Measurements from ENCODE around the gene IPMK. TPM values are rescaled to one million over a fixed set of nuclear protein-coding genes. Genes with fewer than 3 reads are reported as not detected.

Gene IPMK
- total RNA-seq (1 to 10 TPM; 7.0 to 7.6 TPM), polyA plus RNA-seq (1.6 TPM)

DNA sequence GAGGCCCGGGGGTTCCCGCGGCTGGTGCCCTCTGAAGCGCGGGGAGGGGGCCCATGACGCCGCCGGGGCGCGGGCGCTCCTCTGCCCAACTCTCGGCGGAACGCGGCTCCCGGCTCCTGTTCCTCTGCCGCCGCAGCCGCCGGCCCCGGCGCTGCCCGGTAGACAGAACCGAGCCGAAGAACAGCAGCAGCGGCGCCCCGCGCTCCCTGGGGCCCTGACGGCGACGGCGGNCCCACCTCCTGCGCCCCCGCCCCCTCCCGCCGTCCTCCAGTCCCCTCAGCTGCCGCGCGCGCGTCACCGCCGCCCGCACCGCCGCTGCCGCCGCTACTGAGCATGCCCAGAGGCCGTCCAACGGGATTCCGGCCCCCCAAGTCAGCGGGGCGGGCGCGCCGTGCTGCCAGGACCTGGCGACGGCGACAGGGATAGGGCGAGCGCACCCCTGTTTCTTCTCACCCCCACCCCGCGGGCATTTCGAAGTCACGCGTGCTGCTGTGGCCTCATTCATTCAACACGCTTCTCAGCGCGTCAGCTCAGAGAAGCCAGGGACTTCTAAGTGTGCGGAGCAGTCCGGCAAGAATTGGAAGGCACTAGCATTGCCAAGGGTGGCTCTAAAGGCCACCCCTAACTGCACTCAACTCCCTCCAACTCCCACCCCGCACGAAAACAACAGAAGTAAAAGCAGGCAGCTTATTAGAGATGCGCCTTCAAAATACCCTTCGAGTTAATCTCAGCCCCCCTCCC is at the start of gene IPMK:
TSS of gene IPMK (minus strand) at position 182 of the 741 bp plus-strand sequence. CDS start 283 bp downstream, outside the sequence.
- H3K9me3 Mint-ChIP-seq: no peaks in the 10 kb centered on the region
- peaks cover 41 to 65% (median 61%) of the 10 kb centered on the region in 3 donors for H3K4me1 Mint-ChIP-seq
- Histone ChIP-seq H3K4me3 (ENCODE audit: low read length) (peak within 1 kb of the TSS; percentile 78), H3K4me1 (ENCODE audit: insufficient read depth, low read length) (peaks cover 32% of the 10 kb centered on the region), H3K9me3 (ENCODE audit: low read length) (no peaks in the 10 kb centered on the region), H3K27me3 (ENCODE audit: insufficient read depth, low read length, poor library complexity, severe bottlenecking) (no peaks in the 10 kb centered on the region), H3K36me3 (ENCODE audit: insufficient read depth, low read length) (no peaks in the 10 kb centered on the region), H3K27ac (ENCODE audit: low read depth, low read length) (peak within 1 kb of the TSS; percentile 85)
- ChIA-PET CTCF (interaction anchor here (0.8 to 2.0 kb wide), 7 partner anchors 10 to 134 kb away, joined by 3 to 14 read pairs (median 4); partner anchors contain the start of gene TFAM), POLR2A (interaction anchor here (0.6 to 2.5 kb wide), 4 partner anchors 54 to 119 kb away, joined by 3 to 25 read pairs (median 3); partner anchors contain the start of gene TFAM)
- no peaks in the 10 kb centered on the region for H3K27me3 Mint-ChIP-seq
- peak; percentile 96 to 97 (median 96) for DNase-seq
- H3K4me3 Mint-ChIP-seq: peak within 1 kb of the TSS; percentile 94 to 99 (median 98)
- H3K36me3 Mint-ChIP-seq: peaks cover 0 to 25% (median 0%) of the 10 kb centered on the region in 3 donors
- H3K27ac Mint-ChIP-seq: peak within 1 kb of the TSS; percentile 96 to 99 (median 98)

GRCh38 chr10:58316874-58317273 is 49.2 kb upstream of the IPMK start:
- Mint-ChIP-seq H3K9me3 (peaks cover 0 to 2% (median 0%) of the 10 kb centered on the region in 5 donors), H3K4me1 (no peaks in the 10 kb centered on the region), H3K4me3 (no peak overlapping the region), H3K36me3 (no peaks in the 10 kb centered on the region), H3K27me3 (peaks cover 0 to 5% of the 10 kb centered on the region in 2 donors), H3K27ac (no peak overlapping the region)
- H3K9me3 ChIP-seq (ENCODE audit: low read length): no peaks in the 10 kb centered on the region
- no peaks in the 10 kb centered on the region for H3K4me1 ChIP-seq (ENCODE audit: insufficient read depth, low read length)
- ChIA-PET CTCF (no interaction called here), POLR2A (no interaction called here)
- no peak for DNase-seq
- no peak overlapping the region for H3K27ac ChIP-seq (ENCODE audit: low read depth, low read length)
- H3K4me3 ChIP-seq (ENCODE audit: low read length): no peak overlapping the region
- H3K27me3 ChIP-seq (ENCODE audit: insufficient read depth, low read length, poor library complexity, severe bottlenecking): no peaks in the 10 kb centered on the region
- no peaks in the 10 kb centered on the region for H3K36me3 ChIP-seq (ENCODE audit: insufficient read depth, low read length)

- CTCF ChIA-PET: no interaction called here
- H3K36me3 Mint-ChIP-seq: no peaks in the 10 kb centered on the region
- Histone ChIP-seq H3K27ac (ENCODE audit: low read depth, low read length) (no peak overlapping the region), H3K9me3 (ENCODE audit: low read length) (no peaks in the 10 kb centered on the region), H3K36me3 (ENCODE audit: insufficient read depth, low read length) (no peaks in the 10 kb centered on the region), H3K27me3 (ENCODE audit: insufficient read depth, low read length, poor library complexity, severe bottlenecking) (peaks cover 5% of the 10 kb centered on the region), H3K4me3 (ENCODE audit: low read length) (no peak overlapping the region), H3K4me1 (ENCODE audit: insufficient read depth, low read length) (no peaks in the 10 kb centered on the region)
- H3K27me3 Mint-ChIP-seq: peaks cover 13 to 32% of the 10 kb centered on the region in 2 donors
- H3K9me3 Mint-ChIP-seq: no peaks in the 10 kb centered on the region
- POLR2A ChIA-PET: no interaction called here
- H3K27ac Mint-ChIP-seq: no peak overlapping the region
- no peak for DNase-seq
- H3K4me1 Mint-ChIP-seq: no peaks in the 10 kb centered on the region
- no peak overlapping the region for H3K4me3 Mint-ChIP-seq
Measured at GRCh38 chr10:58311026-58311425, 43.3 kb upstream of the IPMK start.

- POLR2A ChIA-PET: no interaction called here
Measured at GRCh38 chr10:58307676-58308075, 40.0 kb upstream of the IPMK start.

GRCh38 chr10:58305821-58306220 is 38.1 kb upstream of the IPMK start:
- CTCF ChIA-PET: interaction anchor here (1.2 kb wide), 1 partner anchor 79 kb away, joined by 3 read pairs; the partner anchor contains the start of gene TFAM
- Mint-ChIP-seq H3K4me3 (no peak overlapping the region), H3K36me3 (no peaks in the 10 kb centered on the region), H3K27me3 (peaks cover 12 to 49% of the 10 kb centered on the region in 2 donors), H3K27ac (no peak overlapping the region), H3K4me1 (no peaks in the 10 kb centered on the region), H3K9me3 (no peaks in the 10 kb centered on the region)
- Histone ChIP-seq H3K27me3 (ENCODE audit: insufficient read depth, low read length, poor library complexity, severe bottlenecking) (peaks cover 5% of the 10 kb centered on the region), H3K27ac (ENCODE audit: low read depth, low read length) (no peak overlapping the region), H3K9me3 (ENCODE audit: low read length) (no peaks in the 10 kb centered on the region), H3K4me1 (ENCODE audit: insufficient read depth, low read length) (no peaks in the 10 kb centered on the region), H3K4me3 (ENCODE audit: low read length) (no peak overlapping the region), H3K36me3 (ENCODE audit: insufficient read depth, low read length) (no peaks in the 10 kb centered on the region)
- no peak for DNase-seq
- POLR2A ChIA-PET: no interaction called here

More at GRCh38 chr10:58307676-58308075, 40.0 kb upstream of the IPMK start:
- no peaks in the 10 kb centered on the region for H3K4me1 Mint-ChIP-seq
- no peaks in the 10 kb centered on the region for H3K4me1 ChIP-seq (ENCODE audit: insufficient read depth, low read length)
- H3K36me3 ChIP-seq (ENCODE audit: insufficient read depth, low read length): no peaks in the 10 kb centered on the region
- H3K36me3 Mint-ChIP-seq: no peaks in the 10 kb centered on the region
- peaks cover 12 to 43% of the 10 kb centered on the region in 2 donors for H3K27me3 Mint-ChIP-seq
- CTCF ChIA-PET: interaction anchor here (1.4 to 1.6 kb wide), 2 partner anchors 8 to 77 kb away, joined by 3 to 7 read pairs; partner anchors contain the start of gene TFAM
- no peak overlapping the region for H3K27ac Mint-ChIP-seq
- no peaks in the 10 kb centered on the region for H3K9me3 ChIP-seq (ENCODE audit: low read length)
- no peak overlapping the region for H3K4me3 Mint-ChIP-seq
- H3K27ac ChIP-seq (ENCODE audit: low read depth, low read length): no peak overlapping the region
- H3K9me3 Mint-ChIP-seq: no peaks in the 10 kb centered on the region
- H3K27me3 ChIP-seq (ENCODE audit: insufficient read depth, low read length, poor library complexity, severe bottlenecking): peaks cover 5% of the 10 kb centered on the region
- no peak overlapping the region for H3K4me3 ChIP-seq (ENCODE audit: low read length)
- no peak for DNase-seq

GRCh38 chr10:58304099-58304633 is 36.5 kb upstream of the IPMK start:
- DNase-seq: no peak
- Mint-ChIP-seq H3K4me1 (peaks cover 3 to 5% (median 3%) of the 10 kb centered on the region in 3 donors), H3K36me3 (no peaks in the 10 kb centered on the region), H3K9me3 (no peaks in the 10 kb centered on the region), H3K4me3 (no peak overlapping the region), H3K27me3 (peaks cover 8 to 44% of the 10 kb centered on the region in 2 donors), H3K27ac (no peak overlapping the region)
- Histone ChIP-seq H3K4me3 (ENCODE audit: low read length) (no peak overlapping the region), H3K9me3 (ENCODE audit: low read length) (no peaks in the 10 kb centered on the region), H3K36me3 (ENCODE audit: insufficient read depth, low read length) (no peaks in the 10 kb centered on the region), H3K4me1 (ENCODE audit: insufficient read depth, low read length) (no peaks in the 10 kb centered on the region), H3K27ac (ENCODE audit: low read depth, low read length) (no peak overlapping the region), H3K27me3 (ENCODE audit: insufficient read depth, low read length, poor library complexity, severe bottlenecking) (peaks cover 5% of the 10 kb centered on the region)
- POLR2A ChIA-PET: no interaction called here
- CTCF ChIA-PET: interaction anchor here (3.7 kb wide), 1 partner anchor 81 kb away, joined by 17 read pairs; the partner anchor contains the start of gene TFAM

DNA sequence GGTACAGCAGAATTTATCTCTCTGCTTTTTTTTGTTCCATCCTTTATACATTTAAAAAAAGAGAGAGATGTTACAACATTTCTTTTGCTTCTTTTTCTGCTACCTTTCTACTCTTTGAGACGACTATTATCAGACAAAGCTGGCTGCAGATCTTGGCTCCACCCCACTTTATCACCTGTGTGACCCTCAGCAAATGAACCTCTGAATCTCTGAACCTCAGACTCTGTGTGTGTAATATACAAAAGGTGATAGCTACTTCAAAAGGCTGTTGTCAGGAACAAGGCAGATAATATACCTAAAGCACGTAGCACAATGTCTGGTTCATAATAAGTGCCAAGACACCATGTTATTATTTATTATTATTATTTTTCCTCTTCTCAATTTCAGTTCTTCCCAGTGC is 34.6 kb upstream of the IPMK start:
- Mint-ChIP-seq H3K4me1 (peaks cover 3 to 5% (median 3%) of the 10 kb centered on the region in 3 donors), H3K36me3 (no peaks in the 10 kb centered on the region), H3K4me3 (no peak overlapping the region), H3K27me3 (peaks cover 8 to 29% of the 10 kb centered on the region in 2 donors), H3K9me3 (no peaks in the 10 kb centered on the region), H3K27ac (no peak overlapping the region)
- Histone ChIP-seq H3K9me3 (ENCODE audit: low read length) (no peaks in the 10 kb centered on the region), H3K27ac (ENCODE audit: low read depth, low read length) (no peak overlapping the region), H3K4me3 (ENCODE audit: low read length) (no peak overlapping the region), H3K27me3 (ENCODE audit: insufficient read depth, low read length, poor library complexity, severe bottlenecking) (no peaks in the 10 kb centered on the region), H3K4me1 (ENCODE audit: insufficient read depth, low read length) (no peaks in the 10 kb centered on the region), H3K36me3 (ENCODE audit: insufficient read depth, low read length) (no peaks in the 10 kb centered on the region)
- POLR2A ChIA-PET: no interaction called here
- CTCF ChIA-PET: interaction anchor here (3.7 kb wide), 1 partner anchor 82 kb away, joined by 17 read pairs; the partner anchor contains the start of gene TFAM
- DNase-seq: no peak

DNA sequence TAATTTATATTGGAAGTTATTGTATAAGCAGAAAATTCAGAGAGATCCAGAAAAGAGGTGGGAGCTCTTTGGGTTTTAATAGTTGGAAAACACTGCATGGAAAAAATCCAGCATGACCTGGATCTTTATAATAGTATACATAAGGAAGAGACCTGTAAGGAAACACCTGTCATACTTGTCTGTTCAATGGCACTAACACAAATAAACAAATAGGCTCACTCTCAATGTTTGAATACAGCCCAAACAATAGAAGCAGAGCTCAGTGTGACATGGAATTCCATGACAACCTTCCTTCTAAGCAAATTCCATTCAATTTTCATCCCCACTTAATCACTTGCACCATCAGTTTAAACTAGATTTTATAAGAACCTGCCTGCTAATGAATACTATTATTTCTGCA is 33.0 kb upstream of the IPMK start:
- peaks cover 3 to 5% (median 3%) of the 10 kb centered on the region in 3 donors for H3K4me1 Mint-ChIP-seq
- POLR2A ChIA-PET: no interaction called here

More for the DNA sequence above, 33.0 kb upstream of the IPMK start:
- Histone ChIP-seq H3K4me1 (ENCODE audit: insufficient read depth, low read length) (no peaks in the 10 kb centered on the region), H3K36me3 (ENCODE audit: insufficient read depth, low read length) (no peaks in the 10 kb centered on the region), H3K4me3 (ENCODE audit: low read length) (no peak overlapping the region), H3K27me3 (ENCODE audit: insufficient read depth, low read length, poor library complexity, severe bottlenecking) (no peaks in the 10 kb centered on the region), H3K27ac (ENCODE audit: low read depth, low read length) (no peak overlapping the region), H3K9me3 (ENCODE audit: low read length) (no peaks in the 10 kb centered on the region)
- Mint-ChIP-seq H3K9me3 (no peaks in the 10 kb centered on the region), H3K4me3 (no peak overlapping the region), H3K27ac (no peak overlapping the region), H3K27me3 (peaks cover 3 to 14% of the 10 kb centered on the region in 2 donors), H3K36me3 (no peaks in the 10 kb centered on the region)
- CTCF ChIA-PET: interaction anchor here (1.0 to 2.8 kb wide), 2 partner anchors 26 to 84 kb away, joined by 3 to 19 read pairs; partner anchors contain the start of gene TFAM
- no peak for DNase-seq

All from CD8-positive, alpha-beta memory T cell (primary cell).